GM23338 (cell line): ENCODE results near the gene SRM. TPM values are rescaled to one million over a fixed set of nuclear protein-coding genes. Genes with fewer than 3 reads are reported as not detected.

ENCODE experiments used
- ATAC-seq: fragments of 200-7000 bp; cut with Tn5 transposase; 3 replicates; pipeline ENCODE4 v1.9.1; 2020
- DNase-seq: peaks from one replicate; pipeline ENCODE4 v3.0.0-alpha.2; 2015; ENCODE audit warnings: low spot score
- H2AFZ ChIP-seq: fragments of 200-600 bp; sonication (generic); 2 replicates; pipeline ENCODE4 v1.8.0; 2016; ENCODE audit warnings: antibody characterized with exemption, mild to moderate bottlenecking, moderate library complexity
- H3F3A ChIP-seq: fragments of 200-600 bp; sonication (generic); replicated peaks from 2 replicates; pipeline ENCODE4 v1.8.0; 2017; ENCODE audit warnings: antibody characterized with exemption, mixed run types, low read depth
- H3K27ac ChIP-seq: fragments of 200-600 bp; sonication (generic); 2 replicates; pipeline ENCODE4 v1.6.1; 2016; ENCODE audit warnings: low read depth
- H3K27me3 ChIP-seq: fragments of 200-600 bp; sonication (generic); 2 replicates; pipeline ENCODE4 v1.8.0; 2016; ENCODE audit warnings: mild to moderate bottlenecking, mixed run types, moderate library complexity; ENCODE audit not compliant: insufficient read depth
- H3K36me3 ChIP-seq: fragments of 200-600 bp; sonication (generic); 2 replicates; pipeline ENCODE4 v1.8.0; 2016; ENCODE audit warnings: mild to moderate bottlenecking; ENCODE audit not compliant: insufficient read depth
- H3K4me1 ChIP-seq: fragments of 200-600 bp; sonication (generic); 2 replicates; pipeline ENCODE4 v1.8.0; 2016; ENCODE audit warnings: mild to moderate bottlenecking, moderate library complexity; ENCODE audit not compliant: insufficient read depth
- H3K4me2 ChIP-seq: fragments of 200-600 bp; sonication (generic); 2 replicates; pipeline ENCODE4 v1.7.1; 2017; ENCODE audit warnings: mixed run types
- H3K4me3 ChIP-seq: fragments of 200-600 bp; sonication (generic); 2 replicates; pipeline ENCODE4 v1.6.1; 2016; ENCODE audit warnings: mixed run types
- H3K79me2 ChIP-seq: fragments of 200-600 bp; sonication (generic); replicated peaks from 2 replicates; pipeline ENCODE4 v1.8.0; 2017; ENCODE audit warnings: mild to moderate bottlenecking; ENCODE audit not compliant: insufficient read depth
- H3K9me2 ChIP-seq: fragments of 200-600 bp; sonication (generic); 2 replicates; pipeline ENCODE4 v1.8.0; 2017; ENCODE audit not compliant: insufficient read depth
- H4K20me1 ChIP-seq: fragments of 200-600 bp; sonication (generic); replicated peaks from 2 replicates; pipeline ENCODE4 v1.8.0; 2017; ENCODE audit warnings: mild to moderate bottlenecking; ENCODE audit not compliant: insufficient read depth
- H3K27ac Mint-ChIP-seq: 2 replicates; pipeline ENCODE4 v1.8.0; 2020; ENCODE audit warnings: inconsistent platforms, mild to moderate bottlenecking, moderate library complexity, mixed read lengths
- H3K27me3 Mint-ChIP-seq: 3 replicates; pipeline ENCODE4 v1.8.0; 2022; ENCODE audit warnings: low read depth, mild to moderate bottlenecking, moderate library complexity, mixed read lengths, inconsistent platforms; ENCODE audit not compliant: insufficient read depth, poor library complexity
- H3K36me3 Mint-ChIP-seq: 3 replicates; pipeline ENCODE4 v1.8.0; 2021; ENCODE audit warnings: low read depth, mild to moderate bottlenecking, inconsistent platforms, moderate library complexity, mixed read lengths
- H3K4me1 Mint-ChIP-seq: 3 replicates; pipeline ENCODE4 v1.8.0; 2020; ENCODE audit warnings: mild to moderate bottlenecking, inconsistent platforms, mixed read lengths
- H3K4me3 Mint-ChIP-seq: 3 replicates; pipeline ENCODE4 v1.8.0; 2021; ENCODE audit warnings: moderate library complexity, mild to moderate bottlenecking, inconsistent platforms, mixed read lengths
- H3K9me3 Mint-ChIP-seq: 3 replicates; pipeline ENCODE4 v1.8.0; 2020; ENCODE audit warnings: moderate library complexity, mild to moderate bottlenecking, inconsistent platforms, mixed read lengths
- CREB1 ChIP-seq: fragments of 250-450 bp; sonication (Bioruptor Pico); IDR thresholded peaks from 2 replicates; pipeline ENCODE4 v1.5.0; 2020; ENCODE audit warnings: low read depth, mild to moderate bottlenecking, moderate library complexity
- CTCF ChIP-seq, 2 experiments: fragments of 200-600 bp in 1 of 2; sonication (generic) in 1 of 2; conservative IDR thresholded peaks; 2 replicates each; pipeline versions ENCODE4 v1.5.1 to v1.6.1; 2016 to 2017; ENCODE audit warnings: antibody characterized with exemption in 2 of 2, low read depth in 2 of 2, mild to moderate bottlenecking in 2 of 2, moderate library complexity in 1 of 2
- EZH2 ChIP-seq: fragments of 200-600 bp; sonication (generic); IDR thresholded peaks from one replicate; pipeline ENCODE4 v1.8.0; 2017; ENCODE audit warnings: antibody characterized with exemption, mild to moderate bottlenecking, low read depth; ENCODE audit not compliant: unreplicated experiment
- EZH2phosphoT487 ChIP-seq: fragments of 200-600 bp; sonication (generic); IDR thresholded peaks from one replicate; pipeline ENCODE4 v1.8.1; 2018; ENCODE audit warnings: antibody characterized with exemption; ENCODE audit not compliant: unreplicated experiment
- JUNB ChIP-seq: IDR thresholded peaks from one replicate; pipeline ENCODE4 v1.6.1; 2016; ENCODE audit warnings: antibody characterized with exemption; ENCODE audit not compliant: unreplicated experiment
- NANOG ChIP-seq: IDR thresholded peaks from 2 replicates; pipeline ENCODE4 v1.6.1; 2016; ENCODE audit warnings: antibody characterized with exemption, borderline replicate concordance
- POLR2AphosphoS5 ChIP-seq: IDR thresholded peaks from 2 replicates; pipeline ENCODE4 v1.6.1; 2016; ENCODE audit warnings: antibody characterized with exemption, low read depth
- REST ChIP-seq: IDR thresholded peaks from one replicate; pipeline ENCODE4 v1.6.1; 2018; ENCODE audit warnings: antibody characterized with exemption; ENCODE audit not compliant: unreplicated experiment
- STAT1 ChIP-seq: IDR thresholded peaks from one replicate; pipeline ENCODE4 v1.6.1; 2016; ENCODE audit warnings: antibody characterized with exemption; ENCODE audit not compliant: unreplicated experiment
- ZNF114 ChIP-seq: fragments of 250-450 bp; sonication (Bioruptor Pico); IDR thresholded peaks from 2 replicates; pipeline ENCODE4 v1.5.0; 2020; ENCODE audit warnings: mild to moderate bottlenecking, moderate library complexity
- ZNF331 ChIP-seq: fragments of 250-450 bp; sonication (Bioruptor Pico); IDR thresholded peaks from 2 replicates; pipeline ENCODE4 v1.5.0; 2020; ENCODE audit warnings: low read depth, mild to moderate bottlenecking, moderate library complexity
- ZNF462 ChIP-seq: fragments of 250-450 bp; sonication (Bioruptor Pico); IDR thresholded peaks from 2 replicates; pipeline ENCODE4 v1.5.0; 2020; ENCODE audit warnings: mild to moderate bottlenecking, moderate library complexity
- polyA plus RNA-seq: library from polyadenylated mRNA; unstranded; fragments of >200 nt; fragmentation: Nextera tagmentation; extraction: Ambion mirVana; gene quantifications from 2 replicates; pipeline ENCODE4 v1.2.1, GENCODE V29; 2016
- total RNA-seq: library from RNA; depleted of rRNA; stranded (reverse); fragments of >200 nt; shearing (Covaris generic); gene quantifications from 2 replicates; pipeline ENCODE4 v1.2.3, GENCODE V29; 2014
- TF ChIP-seq, protein P1 (sequence below): IDR thresholded peaks from 2 replicates; pipeline ENCODE4 v1.6.1; 2016; ENCODE audit warnings: antibody characterized with exemption

SRM gene
- total and polyA plus RNA-seq, 2 experiments from 2014 or later: 170 to 253 TPM

GRCh38 chr1:11055676-11056075 is 4.1 kb downstream of the SRM start:
- H3K4me1 ChIP-seq: peaks cover 10% of the 10 kb centered on the region
- no peaks in the 10 kb centered on the region for H3K9me2 ChIP-seq
- no peak overlapping the region for H3K4me2 ChIP-seq
- no peaks in the 10 kb centered on the region; the same call in 2 of the 3 replicates for H3K9me3 Mint-ChIP-seq
- peaks cover 30% of the 10 kb centered on the region for H3K4me1 Mint-ChIP-seq
- H3K27me3 Mint-ChIP-seq: peaks cover 26% of the 10 kb centered on the region
- TF ChIP-seq REST (no peak), ZNF114 (no peak), STAT1 (no peak), ZNF331 (CRISPR knock-in tag) (no peak), CTCF (conservative IDR thresholded peaks at IDR 0.05; ENCODE audit: low read depth in 2 of 2) (no peak), ZNF462 (no peak), CREB1 (CRISPR knock-in tag) (no peak), POLR2AphosphoS5 (no peak), JUNB (no peak), NANOG (no peak), EZH2 (no peak), EZH2phosphoT487 (no peak)
- TF ChIP-seq, protein P1, sequence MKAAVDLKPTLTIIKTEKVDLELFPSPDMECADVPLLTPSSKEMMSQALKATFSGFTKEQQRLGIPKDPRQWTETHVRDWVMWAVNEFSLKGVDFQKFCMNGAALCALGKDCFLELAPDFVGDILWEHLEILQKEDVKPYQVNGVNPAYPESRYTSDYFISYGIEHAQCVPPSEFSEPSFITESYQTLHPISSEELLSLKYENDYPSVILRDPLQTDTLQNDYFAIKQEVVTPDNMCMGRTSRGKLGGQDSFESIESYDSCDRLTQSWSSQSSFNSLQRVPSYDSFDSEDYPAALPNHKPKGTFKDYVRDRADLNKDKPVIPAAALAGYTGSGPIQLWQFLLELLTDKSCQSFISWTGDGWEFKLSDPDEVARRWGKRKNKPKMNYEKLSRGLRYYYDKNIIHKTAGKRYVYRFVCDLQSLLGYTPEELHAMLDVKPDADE: no peak
- H3K4me3 Mint-ChIP-seq: no peak overlapping the region
- no peak overlapping the region for H2AFZ ChIP-seq
- DNase-seq: no peak
- H3K27ac Mint-ChIP-seq: no peak overlapping the region
- H3F3A ChIP-seq: peaks cover 30% of the 10 kb centered on the region
- peaks cover 24% of the 10 kb centered on the region for H3K79me2 ChIP-seq
- peaks cover 4% of the 10 kb centered on the region; the same call in 1 of the 2 replicates for H3K36me3 ChIP-seq
- no peak overlapping the region for H3K4me3 ChIP-seq
- no peak overlapping the region for H3K27ac ChIP-seq
- no peak for ATAC-seq
- peaks cover 45% of the 10 kb centered on the region for H3K36me3 Mint-ChIP-seq
- no peaks in the 10 kb centered on the region for H3K27me3 ChIP-seq
- peaks cover 3% of the 10 kb centered on the region for H4K20me1 ChIP-seq
